Measurements from ENCODE around the gene TOR1A.
A peak's percentile ranks its signal among the peaks of the same experiment; 100 is the strongest.

Gene TOR1A

GRCh38 chr9:129823935-129824601 is at the start of gene TOR1A:
TOR1A (minus strand) TSS chr9:129824136; CDS start chr9:129824085, 51 bp downstream.
- DNase-seq (ENCODE audit: low read depth, low spot score) = peak; percentile 76
- peak within 1 kb of the TSS; percentile 58 for H3K27ac ChIP-seq

GRCh38 chr9:129871046-129871445 is 47.1 kb upstream of the TOR1A start:
- no peak for DNase-seq (ENCODE audit: low read depth, low spot score)
- no peak overlapping the region for H3K27ac ChIP-seq

- DNase-seq (ENCODE audit: low read depth, low spot score) = no peak
- no peak overlapping the region for H3K27ac ChIP-seq
Measured at GRCh38 chr9:129869585-129870501, 45.9 kb upstream of the TOR1A start.

- no peak for DNase-seq (ENCODE audit: low read depth, low spot score)
- no peak overlapping the region for H3K27ac ChIP-seq
Measured at GRCh38 chr9:129868872-129869486, 45.0 kb upstream of the TOR1A start.

GRCh38 chr9:129868023-129868871 is 44.3 kb upstream of the TOR1A start:
- H3K27ac ChIP-seq = no peak overlapping the region
- DNase-seq (ENCODE audit: low read depth, low spot score) = no peak

- DNase-seq (ENCODE audit: low read depth, low spot score) = no peak
- no peak overlapping the region for H3K27ac ChIP-seq
Measured at GRCh38 chr9:129867136-129868022, 43.4 kb upstream of the TOR1A start.

GRCh38 chr9:129866394-129867135 is 42.6 kb upstream of the TOR1A start:
- no peak overlapping the region for H3K27ac ChIP-seq
- no peak for DNase-seq (ENCODE audit: low read depth, low spot score)

- no peak for DNase-seq (ENCODE audit: low read depth, low spot score)
- no peak overlapping the region for H3K27ac ChIP-seq
Measured at GRCh38 chr9:129865668-129866320, 41.9 kb upstream of the TOR1A start.

- no peak overlapping the region for H3K27ac ChIP-seq
Measured at GRCh38 chr9:129864991-129865647, 41.2 kb upstream of the TOR1A start.

GRCh38 chr9:129863059-129863690 is 39.2 kb upstream of the TOR1A start:
- H3K27ac ChIP-seq = no peak overlapping the region
- DNase-seq (ENCODE audit: low read depth, low spot score) = peak; percentile 12

More at GRCh38 chr9:129864991-129865647, 41.2 kb upstream of the TOR1A start:
- no peak for DNase-seq (ENCODE audit: low read depth, low spot score)

GRCh38 chr9:129861447-129861827 is 37.5 kb upstream of the TOR1A start:
- DNase-seq (ENCODE audit: low read depth, low spot score) = no peak
- no peak overlapping the region for H3K27ac ChIP-seq

- no peak for DNase-seq (ENCODE audit: low read depth, low spot score)
Measured at GRCh38 chr9:129860653-129861446, 36.9 kb upstream of the TOR1A start.

GRCh38 chr9:129858167-129858962 is 34.4 kb upstream of the TOR1A start:
- H3K27ac ChIP-seq = no peak overlapping the region
- no peak for DNase-seq (ENCODE audit: low read depth, low spot score)

More at GRCh38 chr9:129860653-129861446, 36.9 kb upstream of the TOR1A start:
- no peak overlapping the region for H3K27ac ChIP-seq

GRCh38 chr9:129857207-129857606 is 33.3 kb upstream of the TOR1A start:
- no peak for DNase-seq (ENCODE audit: low read depth, low spot score)
- H3K27ac ChIP-seq = no peak overlapping the region

GRCh38 chr9:129854588-129855110 is 30.7 kb upstream of the TOR1A start:
- no peak overlapping the region for H3K27ac ChIP-seq
- no peak for DNase-seq (ENCODE audit: low read depth, low spot score)

Measured in epithelial cell of prostate (primary cell).